ENCODE data around the gene SLTM.

The SLTM gene

DNA sequence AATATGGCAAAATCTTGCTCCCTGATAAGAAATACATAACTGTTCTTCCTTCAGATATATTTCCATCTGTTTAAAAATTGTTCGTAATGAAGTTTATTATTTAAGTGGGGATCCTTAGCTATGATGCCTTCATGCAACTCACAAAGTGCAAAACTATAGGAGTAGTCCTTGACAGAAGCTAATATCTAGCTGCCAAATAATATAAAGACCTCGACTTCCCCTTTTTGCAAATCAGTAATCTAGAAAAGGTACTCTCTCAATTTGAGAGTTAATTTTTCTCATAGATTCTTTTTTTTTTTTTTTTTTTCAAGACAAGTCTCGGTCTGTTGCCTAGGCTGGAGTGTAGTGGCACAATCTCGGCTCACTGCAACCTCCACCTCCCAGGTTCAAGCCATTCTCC lies 23.0 kb downstream of the SLTM start:
- peak overlapping the region; percentile 42 for H3K4me2 ChIP-seq (ENCODE audit: low read length)
- TF ChIP-seq CTCF (IDR thresholded peaks at IDR 0.05; ENCODE audit: low read depth, low read length) (no peak), EZH2phosphoT487 (IDR thresholded peaks at IDR 0.05; ENCODE audit: low read depth) (no peak)
- no peak overlapping the region for H3K9ac ChIP-seq (ENCODE audit: low read length)
- H3K4me1 ChIP-seq (ENCODE audit: low read length) = peaks cover 24% of the 10 kb centered on the region
- H3K27me3 ChIP-seq (ENCODE audit: low read depth, low read length) = no peaks in the 10 kb centered on the region
- peaks cover 15% of the 10 kb centered on the region for H4K20me1 ChIP-seq (ENCODE audit: insufficient read depth, low read length)
- H3K27ac ChIP-seq (ENCODE audit: low read length) = peak overlapping the region; percentile 43
- H2AFZ ChIP-seq (ENCODE audit: low read depth, low read length) = no peak overlapping the region
- no peak overlapping the region for H3K4me3 ChIP-seq (ENCODE audit: low read length)
- no peaks in the 10 kb centered on the region for H3K9me3 ChIP-seq (ENCODE audit: insufficient read depth, low read length)
- H3K36me3 ChIP-seq (replicated peaks; ENCODE audit: low read depth, low read length) = peaks cover 60% of the 10 kb centered on the region
- H3K79me2 ChIP-seq (ENCODE audit: low read length) = peaks cover 66% of the 10 kb centered on the region

GRCh38 chr15:58909616-58910015 lies 23.9 kb downstream of the SLTM start:
- H4K20me1 ChIP-seq (ENCODE audit: insufficient read depth, low read length) = peaks cover 13% of the 10 kb centered on the region
- H3K4me3 ChIP-seq (ENCODE audit: low read length) = no peak overlapping the region
- peaks cover 59% of the 10 kb centered on the region for H3K36me3 ChIP-seq (replicated peaks; ENCODE audit: low read depth, low read length)
- H3K79me2 ChIP-seq (ENCODE audit: low read length) = peaks cover 66% of the 10 kb centered on the region
- TF ChIP-seq EZH2phosphoT487 (IDR thresholded peaks at IDR 0.05; ENCODE audit: low read depth) (no peak), CTCF (IDR thresholded peaks at IDR 0.05; ENCODE audit: low read depth, low read length) (no peak)
- H3K9ac ChIP-seq (ENCODE audit: low read length) = no peak overlapping the region
- H3K9me3 ChIP-seq (ENCODE audit: insufficient read depth, low read length) = no peaks in the 10 kb centered on the region
- H3K4me1 ChIP-seq (ENCODE audit: low read length) = peaks cover 24% of the 10 kb centered on the region
- H2AFZ ChIP-seq (ENCODE audit: low read depth, low read length) = no peak overlapping the region
- H3K27ac ChIP-seq (ENCODE audit: low read length) = no peak overlapping the region
- no peak overlapping the region for H3K4me2 ChIP-seq (ENCODE audit: low read length)
- H3K27me3 ChIP-seq (ENCODE audit: low read depth, low read length) = no peaks in the 10 kb centered on the region

DNA sequence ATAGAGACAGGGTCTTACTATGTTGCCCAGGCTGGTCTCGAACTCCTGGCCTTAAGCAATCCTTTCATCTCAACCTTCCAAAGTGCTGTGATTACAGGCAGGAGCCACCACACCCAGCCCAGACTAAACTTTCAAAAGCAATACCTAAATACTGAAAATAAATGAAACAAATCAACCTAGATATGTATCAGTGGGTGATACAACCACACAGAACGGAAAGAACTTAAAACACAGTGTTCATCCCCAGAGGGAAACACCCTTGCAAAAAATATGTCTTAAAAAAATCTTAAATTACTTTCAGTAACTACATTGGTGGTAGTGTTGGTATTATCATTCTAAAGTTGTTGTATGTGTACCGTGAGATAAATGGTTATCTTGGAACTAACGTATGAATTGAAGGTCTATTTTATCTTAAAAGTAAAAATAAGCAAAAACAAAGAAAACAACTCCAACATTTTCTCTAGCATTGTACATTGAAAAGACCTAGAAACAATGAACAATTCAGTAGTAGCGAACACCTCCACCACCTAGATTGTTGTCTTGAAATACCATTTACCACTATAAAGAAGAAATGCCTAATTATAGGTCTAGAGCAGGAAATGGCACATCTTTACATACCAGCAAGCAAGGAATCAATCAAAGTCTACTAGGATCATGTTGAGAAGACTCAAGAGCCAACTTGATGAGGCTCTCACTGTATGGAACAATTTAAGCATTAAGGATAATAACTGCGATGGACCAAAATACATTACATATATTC lies 24.7 kb downstream of the SLTM start:
- Histone ChIP-seq H3K27me3 (ENCODE audit: low read depth, low read length) (no peaks in the 10 kb centered on the region), H2AFZ (ENCODE audit: low read depth, low read length) (no peak overlapping the region), H3K4me2 (ENCODE audit: low read length) (no peak overlapping the region), H3K4me1 (ENCODE audit: low read length) (peaks cover 24% of the 10 kb centered on the region), H3K9me3 (ENCODE audit: insufficient read depth, low read length) (no peaks in the 10 kb centered on the region), H3K79me2 (ENCODE audit: low read length) (peaks cover 61% of the 10 kb centered on the region), H3K4me3 (ENCODE audit: low read length) (no peak overlapping the region), H3K36me3 (replicated peaks; ENCODE audit: low read depth, low read length) (peaks cover 51% of the 10 kb centered on the region), H3K27ac (ENCODE audit: low read length) (no peak overlapping the region), H4K20me1 (ENCODE audit: insufficient read depth, low read length) (peaks cover 13% of the 10 kb centered on the region), H3K9ac (ENCODE audit: low read length) (no peak overlapping the region)
- no peak for TF ChIP-seq CTCF (IDR thresholded peaks at IDR 0.05; ENCODE audit: low read depth, low read length)
- no peak for TF ChIP-seq EZH2phosphoT487 (IDR thresholded peaks at IDR 0.05; ENCODE audit: low read depth)

DNA sequence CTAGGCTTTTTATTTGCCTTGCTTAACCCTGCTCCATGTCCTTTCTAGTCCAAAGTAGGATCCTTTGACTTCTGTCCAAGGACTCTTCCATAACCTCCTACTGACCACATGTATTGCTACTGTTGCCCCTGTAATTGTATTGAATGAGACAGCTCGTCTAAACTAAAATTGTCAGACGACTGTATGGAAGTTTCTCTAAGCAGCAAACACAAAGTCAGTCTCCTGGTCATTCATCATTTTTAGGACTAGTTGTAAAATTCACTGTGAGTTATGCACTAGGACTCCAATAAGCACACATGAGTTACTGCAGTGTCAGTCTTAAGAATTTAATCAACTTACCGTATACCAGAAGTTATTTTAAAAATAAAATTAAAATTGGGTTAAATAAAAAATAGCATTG lies 32.8 kb downstream of the SLTM start:
- Histone ChIP-seq H3K4me3 (ENCODE audit: low read length) (no peak overlapping the region), H3K9me3 (ENCODE audit: insufficient read depth, low read length) (no peaks in the 10 kb centered on the region), H4K20me1 (ENCODE audit: insufficient read depth, low read length) (no peaks in the 10 kb centered on the region; the same call in 1 of the 2 replicates), H3K4me2 (ENCODE audit: low read length) (no peak overlapping the region), H2AFZ (ENCODE audit: low read depth, low read length) (no peak overlapping the region), H3K79me2 (ENCODE audit: low read length) (peaks cover 16% of the 10 kb centered on the region), H3K27me3 (ENCODE audit: low read depth, low read length) (no peaks in the 10 kb centered on the region), H3K4me1 (ENCODE audit: low read length) (no peaks in the 10 kb centered on the region), H3K9ac (ENCODE audit: low read length) (no peak overlapping the region), H3K27ac (ENCODE audit: low read length) (no peak overlapping the region), H3K36me3 (replicated peaks; ENCODE audit: low read depth, low read length) (peaks cover 45% of the 10 kb centered on the region)
- TF ChIP-seq CTCF (IDR thresholded peaks at IDR 0.05; ENCODE audit: low read depth, low read length) (no peak), EZH2phosphoT487 (IDR thresholded peaks at IDR 0.05; ENCODE audit: low read depth) (no peak)
